HL-60 (cell line): ENCODE data around the gene STX8.

ENCODE experiments used
- DNase-seq, 2 experiments: peaks; one replicate each; pipeline ENCODE4 v3.0.0-alpha.2; 2010 to 2020; ENCODE audit warnings: low read depth in 1 of 2, low spot score in 1 of 2
- H3K27ac ChIP-seq: fragments of 250-450 bp; sonication (Bioruptor Pico); replicated peaks from 2 replicates; pipeline ENCODE4 v1.5.1; 2020; ENCODE audit warnings: mild to moderate bottlenecking, moderate library complexity
- H3K27me3 ChIP-seq: fragments of 250-450 bp; sonication (Bioruptor Pico); 2 replicates; pipeline ENCODE4 v1.5.1; 2021; ENCODE audit warnings: mild to moderate bottlenecking, moderate library complexity; ENCODE audit not compliant: insufficient read depth, poor library complexity, severe bottlenecking
- H3K4me3 ChIP-seq: replicated peaks from 2 replicates; pipeline ENCODE4 v1.5.1; 2011; ENCODE audit warnings: mild to moderate bottlenecking, control low read depth, low read length; ENCODE audit not compliant: insufficient read depth
- GABPA ChIP-seq: IDR thresholded peaks from 2 replicates; pipeline ENCODE4 v1.6.1; 2012; ENCODE audit warnings: low read depth
- POLR2AphosphoS5 ChIP-seq: IDR thresholded peaks from 2 replicates; pipeline ENCODE4 v1.6.1; 2012; ENCODE audit warnings: low read depth
- SPI1 ChIP-seq: IDR thresholded peaks from 2 replicates; pipeline ENCODE4 v1.6.1; 2012; ENCODE audit warnings: low read depth, mild to moderate bottlenecking, borderline replicate concordance
- TF ChIP-seq, protein P1 (sequence below): IDR thresholded peaks from 2 replicates; pipeline ENCODE4 v1.6.1; 2012; ENCODE audit warnings: low read depth; ENCODE audit not compliant: insufficient replicate concordance
- TF ChIP-seq, protein P2 (sequence below): IDR thresholded peaks from one replicate; pipeline ENCODE4 v1.5.1; 2011; ENCODE audit warnings: low read length, control low read depth, inconsistent platforms; ENCODE audit not compliant: insufficient read depth

The STX8 gene

DNA sequence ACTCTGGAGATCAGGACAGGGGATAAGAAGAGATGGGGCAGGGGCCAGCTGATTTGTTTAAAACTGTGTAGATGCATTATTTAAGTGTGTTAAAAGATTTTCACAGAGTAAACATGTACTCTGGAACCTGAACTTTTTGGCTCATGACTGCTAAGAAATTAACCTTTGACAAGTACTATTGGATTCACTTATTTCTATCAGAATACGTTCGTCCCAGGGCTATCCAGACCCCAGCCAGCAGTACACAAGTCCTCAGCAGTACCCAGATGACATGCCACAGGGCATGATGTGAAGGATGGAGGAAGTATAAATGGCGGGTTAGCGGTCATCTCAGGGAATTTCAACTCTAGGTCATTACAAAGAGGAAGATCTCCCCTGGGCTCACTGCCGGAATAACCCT lies 253.7 kb downstream of the STX8 start:
- Histone ChIP-seq H3K27ac (no peak overlapping the region), H3K4me3 (no peak overlapping the region), H3K27me3 (no peaks in the 10 kb centered on the region)
- TF ChIP-seq, protein P1, sequence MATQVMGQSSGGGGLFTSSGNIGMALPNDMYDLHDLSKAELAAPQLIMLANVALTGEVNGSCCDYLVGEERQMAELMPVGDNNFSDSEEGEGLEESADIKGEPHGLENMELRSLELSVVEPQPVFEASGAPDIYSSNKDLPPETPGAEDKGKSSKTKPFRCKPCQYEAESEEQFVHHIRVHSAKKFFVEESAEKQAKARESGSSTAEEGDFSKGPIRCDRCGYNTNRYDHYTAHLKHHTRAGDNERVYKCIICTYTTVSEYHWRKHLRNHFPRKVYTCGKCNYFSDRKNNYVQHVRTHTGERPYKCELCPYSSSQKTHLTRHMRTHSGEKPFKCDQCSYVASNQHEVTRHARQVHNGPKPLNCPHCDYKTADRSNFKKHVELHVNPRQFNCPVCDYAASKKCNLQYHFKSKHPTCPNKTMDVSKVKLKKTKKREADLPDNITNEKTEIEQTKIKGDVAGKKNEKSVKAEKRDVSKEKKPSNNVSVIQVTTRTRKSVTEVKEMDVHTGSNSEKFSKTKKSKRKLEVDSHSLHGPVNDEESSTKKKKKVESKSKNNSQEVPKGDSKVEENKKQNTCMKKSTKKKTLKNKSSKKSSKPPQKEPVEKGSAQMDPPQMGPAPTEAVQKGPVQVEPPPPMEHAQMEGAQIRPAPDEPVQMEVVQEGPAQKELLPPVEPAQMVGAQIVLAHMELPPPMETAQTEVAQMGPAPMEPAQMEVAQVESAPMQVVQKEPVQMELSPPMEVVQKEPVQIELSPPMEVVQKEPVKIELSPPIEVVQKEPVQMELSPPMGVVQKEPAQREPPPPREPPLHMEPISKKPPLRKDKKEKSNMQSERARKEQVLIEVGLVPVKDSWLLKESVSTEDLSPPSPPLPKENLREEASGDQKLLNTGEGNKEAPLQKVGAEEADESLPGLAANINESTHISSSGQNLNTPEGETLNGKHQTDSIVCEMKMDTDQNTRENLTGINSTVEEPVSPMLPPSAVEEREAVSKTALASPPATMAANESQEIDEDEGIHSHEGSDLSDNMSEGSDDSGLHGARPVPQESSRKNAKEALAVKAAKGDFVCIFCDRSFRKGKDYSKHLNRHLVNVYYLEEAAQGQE, result no peak
- TF ChIP-seq, protein P2, sequence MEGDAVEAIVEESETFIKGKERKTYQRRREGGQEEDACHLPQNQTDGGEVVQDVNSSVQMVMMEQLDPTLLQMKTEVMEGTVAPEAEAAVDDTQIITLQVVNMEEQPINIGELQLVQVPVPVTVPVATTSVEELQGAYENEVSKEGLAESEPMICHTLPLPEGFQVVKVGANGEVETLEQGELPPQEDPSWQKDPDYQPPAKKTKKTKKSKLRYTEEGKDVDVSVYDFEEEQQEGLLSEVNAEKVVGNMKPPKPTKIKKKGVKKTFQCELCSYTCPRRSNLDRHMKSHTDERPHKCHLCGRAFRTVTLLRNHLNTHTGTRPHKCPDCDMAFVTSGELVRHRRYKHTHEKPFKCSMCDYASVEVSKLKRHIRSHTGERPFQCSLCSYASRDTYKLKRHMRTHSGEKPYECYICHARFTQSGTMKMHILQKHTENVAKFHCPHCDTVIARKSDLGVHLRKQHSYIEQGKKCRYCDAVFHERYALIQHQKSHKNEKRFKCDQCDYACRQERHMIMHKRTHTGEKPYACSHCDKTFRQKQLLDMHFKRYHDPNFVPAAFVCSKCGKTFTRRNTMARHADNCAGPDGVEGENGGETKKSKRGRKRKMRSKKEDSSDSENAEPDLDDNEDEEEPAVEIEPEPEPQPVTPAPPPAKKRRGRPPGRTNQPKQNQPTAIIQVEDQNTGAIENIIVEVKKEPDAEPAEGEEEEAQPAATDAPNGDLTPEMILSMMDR, result no peak
- TF ChIP-seq POLR2AphosphoS5 (no peak), SPI1 (no peak), GABPA (no peak)
- DNase-seq, result no peak

DNA sequence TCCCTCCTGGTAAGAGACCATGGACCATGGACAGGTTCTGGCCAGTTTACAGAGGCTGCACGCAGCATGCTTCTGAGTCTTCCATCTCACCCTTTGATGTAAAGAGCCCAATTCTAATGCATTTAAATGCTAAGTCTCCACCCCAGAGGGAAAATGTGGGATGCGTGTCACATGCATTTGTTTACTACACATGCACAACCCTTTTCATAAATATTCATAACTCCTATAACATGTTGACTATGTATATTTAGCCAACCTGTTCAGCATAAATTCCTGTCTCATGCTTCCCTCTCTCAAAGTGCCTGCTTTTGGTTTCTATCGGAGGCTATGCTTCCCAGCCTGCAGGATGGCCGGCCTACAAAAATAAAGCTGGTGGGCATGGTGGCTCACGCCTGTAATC lies 260.3 kb downstream of the STX8 start:
- Histone ChIP-seq H3K4me3 (no peak overlapping the region), H3K27me3 (no peaks in the 10 kb centered on the region), H3K27ac (no peak overlapping the region)
- TF ChIP-seq, protein P2, result no peak
- no peak for TF ChIP-seq POLR2AphosphoS5
- TF ChIP-seq GABPA, result no peak
- no peak for TF ChIP-seq SPI1
- TF ChIP-seq, protein P1, result no peak
- DNase-seq, result no peak

DNA sequence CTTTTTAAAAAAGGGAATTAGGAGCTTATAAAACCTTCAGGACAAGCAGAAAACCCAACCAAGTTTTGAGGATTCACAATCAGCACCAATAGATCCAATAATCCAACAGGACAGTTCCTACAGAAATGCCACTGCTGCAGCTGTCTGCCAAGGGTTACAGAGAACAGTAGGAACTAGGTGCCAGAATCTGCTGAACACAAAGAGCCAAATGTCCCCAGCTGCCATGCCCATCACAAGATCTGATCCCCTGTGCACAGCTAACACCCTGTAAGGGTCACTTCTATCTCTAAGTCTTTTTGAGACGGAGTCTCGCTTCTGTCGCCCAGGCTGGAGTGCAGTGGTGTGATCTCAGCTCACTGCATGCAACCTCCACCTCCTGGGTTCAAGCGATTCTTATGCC lies 262.3 kb downstream of the STX8 start:
- Histone ChIP-seq H3K27me3 (no peaks in the 10 kb centered on the region), H3K27ac (no peak overlapping the region), H3K4me3 (no peak overlapping the region)
- TF ChIP-seq SPI1 (no peak), GABPA (no peak), POLR2AphosphoS5 (no peak)
- TF ChIP-seq, protein P2, result no peak
- TF ChIP-seq, protein P1, result no peak
- no peak for DNase-seq
